Loucy (cell line): ENCODE data around the gene CHST11.

Experiments used
- H2AFZ ChIP-seq: fragments of 200-600 bp; sonication (generic); 2 replicates; pipeline ENCODE4 v1.6.0; 2016; ENCODE audit warnings: antibody characterized with exemption, mild to moderate bottlenecking, low read length, moderate library complexity
- H3F3A ChIP-seq: fragments of 200-600 bp; 2 replicates; pipeline ENCODE4 v1.6.0; 2016; ENCODE audit warnings: antibody characterized with exemption, low read depth, mild to moderate bottlenecking
- H3K27me3 ChIP-seq: fragments of 200-600 bp; sonication (generic); 2 replicates; pipeline ENCODE4 v1.6.1; 2014; ENCODE audit warnings: low read length, mild to moderate bottlenecking; ENCODE audit not compliant: insufficient read depth, poor library complexity, severe bottlenecking
- H3K36me3 ChIP-seq: fragments of 200-600 bp; sonication (generic); 2 replicates; pipeline ENCODE4 v1.6.1; 2016; ENCODE audit warnings: low read length; ENCODE audit not compliant: insufficient read depth
- H3K4me1 ChIP-seq: fragments of 200-600 bp; sonication (generic); 2 replicates; pipeline ENCODE4 v1.5.1; 2014; ENCODE audit warnings: low read length, mild to moderate bottlenecking; ENCODE audit not compliant: insufficient read depth, poor library complexity, severe bottlenecking
- H3K4me2 ChIP-seq: fragments of 200-600 bp; sonication (generic); 2 replicates; pipeline ENCODE4 v1.6.0; 2014; ENCODE audit warnings: antibody characterized with exemption, low read length, low read depth, mild to moderate bottlenecking; ENCODE audit not compliant: poor library complexity, severe bottlenecking
- H3K4me3 ChIP-seq: fragments of 200-600 bp; sonication (generic); 2 replicates; pipeline ENCODE4 v1.5.1; 2014; ENCODE audit warnings: low read length, mild to moderate bottlenecking, mixed read lengths; ENCODE audit not compliant: poor library complexity, severe bottlenecking
- H3K79me2 ChIP-seq: fragments of 200-600 bp; sonication (generic); 2 replicates; pipeline ENCODE4 v1.6.1; 2014; ENCODE audit warnings: low read length; ENCODE audit not compliant: insufficient read depth
- H3K9ac ChIP-seq: fragments of 200-600 bp; sonication (generic); 2 replicates; pipeline ENCODE4 v1.6.0; 2014; ENCODE audit warnings: mild to moderate bottlenecking, low read depth, low read length, moderate library complexity; ENCODE audit not compliant: poor library complexity, severe bottlenecking
- H3K9me2 ChIP-seq: fragments of 200-600 bp; sonication (generic); replicated peaks from 2 replicates; pipeline ENCODE4 v1.6.1; 2016; ENCODE audit warnings: low read depth, low read length, mixed read lengths
- H3K9me3 ChIP-seq: fragments of 200-600 bp; sonication (generic); 2 replicates; pipeline ENCODE4 v1.6.1; 2014; ENCODE audit warnings: mild to moderate bottlenecking, antibody characterized with exemption, low read length, low read depth; ENCODE audit not compliant: insufficient read depth
- H4K20me1 ChIP-seq: fragments of 200-600 bp; sonication (generic); 2 replicates; pipeline ENCODE4 v1.6.0; 2014; ENCODE audit warnings: antibody characterized with exemption, low read length, mild to moderate bottlenecking; ENCODE audit not compliant: insufficient read depth, poor library complexity, severe bottlenecking
- CTCF ChIP-seq: fragments of 200-600 bp; sonication (generic); conservative IDR thresholded peaks from 2 replicates; pipeline ENCODE4 v1.5.1; 2014; ENCODE audit warnings: mild to moderate bottlenecking, antibody characterized with exemption, low read length
- EZH2phosphoT487 ChIP-seq: fragments of 200-600 bp; IDR thresholded peaks from 2 replicates; pipeline ENCODE4 v1.6.1; 2018; ENCODE audit warnings: antibody characterized with exemption, mild to moderate bottlenecking, moderate library complexity, borderline replicate concordance

Gene CHST11

GRCh38 chr12:104751594-104751993 is 294.8 kb downstream of the CHST11 start:
- Histone ChIP-seq H3K79me2 (peaks cover 97% of the 10 kb centered on the region), H3K36me3 (peaks cover 43% of the 10 kb centered on the region; the same call in 1 of the 2 replicates), H3K4me3 (no peak overlapping the region), H3K4me1 (peaks cover 20% of the 10 kb centered on the region), H4K20me1 (peaks cover 72% of the 10 kb centered on the region), H2AFZ (no peak overlapping the region), H3K9ac (no peak overlapping the region), H3K27me3 (no peaks in the 10 kb centered on the region), H3F3A (no peaks in the 10 kb centered on the region), H3K9me3 (no peaks in the 10 kb centered on the region), H3K9me2 (no peaks in the 10 kb centered on the region), H3K4me2 (no peak overlapping the region)
- TF ChIP-seq CTCF (no peak), EZH2phosphoT487 (no peak)

DNA sequence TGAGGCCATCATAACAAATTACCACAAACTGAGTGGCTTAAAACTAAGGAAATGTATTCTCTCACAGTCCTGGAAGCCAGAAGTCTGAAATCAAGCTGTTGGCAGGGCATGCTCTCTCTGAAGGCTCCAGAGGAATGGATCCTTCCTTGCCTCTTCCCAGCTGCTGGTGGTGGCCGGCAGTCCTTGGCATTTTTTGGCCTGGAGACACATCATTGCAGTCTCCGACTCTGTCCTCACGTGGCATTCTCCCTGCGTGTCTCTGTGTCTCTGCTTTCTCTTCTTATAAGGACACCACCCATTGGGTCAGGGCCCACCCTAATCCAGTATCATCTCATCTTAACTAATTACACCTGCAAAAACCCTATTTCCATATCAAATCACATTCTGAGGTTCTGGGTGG is 295.3 kb downstream of the CHST11 start:
- H3K36me3 ChIP-seq, result peaks cover 47% of the 10 kb centered on the region; the same call in 1 of the 2 replicates
- no peak overlapping the region for H3K4me2 ChIP-seq
- H3K9me3 ChIP-seq, result no peaks in the 10 kb centered on the region
- H3K4me1 ChIP-seq, result peaks cover 20% of the 10 kb centered on the region
- TF ChIP-seq CTCF (no peak), EZH2phosphoT487 (no peak)
- no peaks in the 10 kb centered on the region for H3F3A ChIP-seq
- H2AFZ ChIP-seq, result no peak overlapping the region
- H3K9me2 ChIP-seq, result no peaks in the 10 kb centered on the region
- no peak overlapping the region for H3K9ac ChIP-seq
- H3K4me3 ChIP-seq, result no peak overlapping the region
- no peaks in the 10 kb centered on the region for H3K27me3 ChIP-seq
- H3K79me2 ChIP-seq, result peaks cover 97% of the 10 kb centered on the region
- H4K20me1 ChIP-seq, result peaks cover 68% of the 10 kb centered on the region

- H2AFZ ChIP-seq, result no peak overlapping the region
- peaks cover 17% of the 10 kb centered on the region for H3K4me1 ChIP-seq
- H3K27me3 ChIP-seq, result no peaks in the 10 kb centered on the region
- no peak for TF ChIP-seq EZH2phosphoT487
- no peak for TF ChIP-seq CTCF
- no peaks in the 10 kb centered on the region for H3F3A ChIP-seq
- H3K4me2 ChIP-seq, result no peak overlapping the region
- no peaks in the 10 kb centered on the region for H3K9me2 ChIP-seq
- peaks cover 55% of the 10 kb centered on the region; the same call in 1 of the 2 replicates for H3K36me3 ChIP-seq
- H3K9ac ChIP-seq, result no peak overlapping the region
- no peak overlapping the region for H3K4me3 ChIP-seq
- H4K20me1 ChIP-seq, result peaks cover 64% of the 10 kb centered on the region
- H3K9me3 ChIP-seq, result no peaks in the 10 kb centered on the region
- H3K79me2 ChIP-seq, result peaks cover 94% of the 10 kb centered on the region
Observed at GRCh38 chr12:104752881-104753280, 296.1 kb downstream of the CHST11 start.
